ENCODE results near the gene ZFP36L1. TPM values are rescaled to one million over a fixed set of nuclear protein-coding genes. Genes with fewer than 3 reads are reported as not detected.
A peak's percentile ranks its signal among the peaks of the same experiment; 100 is the strongest.

ZFP36L1 gene
- total RNA-seq, 5 donors from 2014 or later (not counting 1 experiment from before 2014, with no cell fraction given), result 123 to 253 (median 233) TPM

GRCh38 chr14:68780358-68781160 is 12.3 kb downstream of the ZFP36L1 start:
- POLR2A ChIA-PET, result interaction anchor here (0.5 to 2.9 kb wide), 9 partner anchors 8 to 993 kb away, joined by 3 to 16 read pairs (median 4); partner anchors contain the start of gene ZFP36L1 (in 1 of the 2)
- Mint-ChIP-seq H3K36me3 (peaks cover 3% of the 10 kb centered on the region), H3K27me3 (no peaks in the 10 kb centered on the region), H3K4me3 (peak overlapping the region; percentile 70 to 80 (median 76)), H3K4me1 (peaks cover 87 to 92% (median 89%) of the 10 kb centered on the region in 3 donors), H3K27ac (peak overlapping the region; percentile 92 to 99), H3K9me3 (peaks cover 2 to 3% (median 3%) of the 10 kb centered on the region in 3 donors)
- ATAC-seq (replicated peaks in 1 of 4) (peak; percentile 14 to 36 (median 34)), DNase-seq (peak in 11 of 35 experiments; percentile 14 to 61 (median 39))
- CTCF ChIA-PET, result interaction anchor here (0.6 to 2.7 kb wide), 12 partner anchors 7 to 835 kb away, joined by 3 to 23 read pairs (median 4); partner anchors contain the start of gene ZFP36L1 (in 1 of the 2)
- Histone ChIP-seq H3K4me3 (ENCODE audit: control insufficient read depth in 1 of 2, extremely low read depth in 1 of 2, low read length in 1 of 2) (peak overlapping the region; percentile 34 to 73), H3K36me3 (ENCODE audit: control insufficient read depth in 2 of 2, extremely low read depth in 1 of 2, insufficient read depth in 1 of 2, low read length in 1 of 2) (no peaks in the 10 kb centered on the region), H3K4me1 (ENCODE audit: control insufficient read depth in 1 of 2, extremely low read depth in 1 of 2, insufficient read depth in 2 of 2, low read length in 2 of 2) (peaks cover 39 to 64% of the 10 kb centered on the region in 2 experiments), H3K27me3 (replicated peaks in 1 of 2; ENCODE audit: control insufficient read depth in 2 of 2, extremely low read depth in 1 of 2, insufficient read depth in 2 of 2, low read length in 1 of 2) (no peaks in the 10 kb centered on the region), H3K9me3 (no peaks in the 10 kb centered on the region), H3K27ac (ENCODE audit: low read length) (peak overlapping the region; percentile 71)
- WGBS (ENCODE audit: insufficient coverage), result 0% methylated on average over 2 of the region's 7 CpGs

- Histone ChIP-seq H3K27ac (ENCODE audit: low read length) (peak overlapping the region; percentile 71), H3K9me3 (no peaks in the 10 kb centered on the region), H3K27me3 (replicated peaks in 1 of 2; ENCODE audit: control insufficient read depth in 2 of 2, extremely low read depth in 1 of 2, insufficient read depth in 2 of 2, low read length in 1 of 2) (no peaks in the 10 kb centered on the region), H3K4me1 (ENCODE audit: control insufficient read depth in 1 of 2, extremely low read depth in 1 of 2, insufficient read depth in 2 of 2, low read length in 2 of 2) (peaks cover 32 to 64% of the 10 kb centered on the region in 2 experiments), H3K4me3 (ENCODE audit: control insufficient read depth in 1 of 2, extremely low read depth in 1 of 2, low read length in 1 of 2) (peak overlapping the region; percentile 34 to 73), H3K36me3 (ENCODE audit: control insufficient read depth in 2 of 2, extremely low read depth in 1 of 2, insufficient read depth in 1 of 2, low read length in 1 of 2) (no peaks in the 10 kb centered on the region)
- Mint-ChIP-seq H3K36me3 (peaks cover 5% of the 10 kb centered on the region), H3K27me3 (no peaks in the 10 kb centered on the region), H3K4me1 (peaks cover 87 to 90% (median 88%) of the 10 kb centered on the region in 3 donors), H3K27ac (peak overlapping the region; percentile 92 to 99), H3K4me3 (peak overlapping the region; percentile 70 to 80 (median 76)), H3K9me3 (peaks cover 2 to 7% (median 4%) of the 10 kb centered on the region in 3 donors)
- WGBS (ENCODE audit: insufficient coverage), result 0% methylated on average over 1 of the region's 9 CpGs
- DNase-seq, result peak in 31 of 35 experiments; percentile 29 to 84 (median 53)
- ATAC-seq (replicated peaks in 1 of 4), result peak; percentile 57 to 62 (median 58)
- CTCF ChIA-PET, result interaction anchor here (0.6 to 2.7 kb wide), 11 partner anchors 8 to 835 kb away, joined by 3 to 23 read pairs (median 4); partner anchors contain the start of gene ZFP36L1 (in 1 of the 2)
- POLR2A ChIA-PET, result interaction anchor here (0.6 to 2.9 kb wide), 9 partner anchors 10 to 994 kb away, joined by 3 to 16 read pairs (median 4); partner anchors contain the start of gene ZFP36L1 (in 1 of the 2)
Observed at GRCh38 chr14:68779761-68780323, 13.0 kb downstream of the ZFP36L1 start.

DNA sequence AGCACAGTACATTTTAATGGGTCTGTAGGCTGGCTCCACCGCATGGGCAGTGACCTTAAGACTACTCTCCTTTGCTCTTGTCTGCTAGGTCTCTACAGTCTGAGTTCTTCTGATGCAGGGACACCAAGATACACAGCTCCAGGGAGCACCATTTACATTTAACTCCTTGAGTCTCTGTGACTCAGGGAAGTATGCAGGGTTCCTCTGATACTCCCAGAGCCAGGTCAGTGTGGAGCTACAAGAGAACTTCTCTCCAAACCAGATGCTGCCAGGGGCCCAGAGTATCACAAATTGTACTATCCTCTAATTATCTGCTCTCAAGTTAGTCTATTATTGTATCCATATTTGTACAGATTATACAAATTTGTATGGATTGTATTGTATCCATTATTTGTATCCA is 15.2 kb downstream of the ZFP36L1 start:
- ATAC-seq (replicated peaks in 1 of 4), result no peak

GRCh38 chr14:68775614-68776126 is 17.2 kb downstream of the ZFP36L1 start:
- ATAC-seq (replicated peaks in 1 of 4), result no peak
- Histone ChIP-seq H3K4me1 (ENCODE audit: control insufficient read depth in 1 of 2, extremely low read depth in 1 of 2, insufficient read depth in 2 of 2, low read length in 2 of 2) (peaks cover 41 to 57% of the 10 kb centered on the region in 2 experiments), H3K4me3 (ENCODE audit: control insufficient read depth in 1 of 2, extremely low read depth in 1 of 2, low read length in 1 of 2) (no peak overlapping the region), H3K9me3 (no peaks in the 10 kb centered on the region), H3K36me3 (ENCODE audit: control insufficient read depth in 2 of 2, extremely low read depth in 1 of 2, insufficient read depth in 1 of 2, low read length in 1 of 2) (no peaks in the 10 kb centered on the region), H3K27ac (ENCODE audit: low read length) (no peak overlapping the region), H3K27me3 (replicated peaks in 1 of 2; ENCODE audit: control insufficient read depth in 2 of 2, extremely low read depth in 1 of 2, insufficient read depth in 2 of 2, low read length in 1 of 2) (no peaks in the 10 kb centered on the region)
- no peak for DNase-seq
- 96% methylated on average over 4 of the region's 6 CpGs for WGBS (ENCODE audit: insufficient coverage)
- H3K9me3 Mint-ChIP-seq, result peaks cover 2 to 8% (median 4%) of the 10 kb centered on the region in 3 donors
- H3K4me3 Mint-ChIP-seq, result no peak overlapping the region
- peak overlapping the region in 1 of 2 donors; percentile 34 for H3K27ac Mint-ChIP-seq
- ChIA-PET CTCF (interaction anchor here (0.6 to 1.2 kb wide), 2 partner anchors 13 kb away, joined by 4 to 5 read pairs; no protein-coding TSS in a partner anchor), POLR2A (interaction anchor here in 1 of 2 donors (0.6 kb wide), 1 partner anchor 613 kb away, joined by 3 read pairs; no protein-coding TSS in a partner anchor)
- H3K27me3 Mint-ChIP-seq, result no peaks in the 10 kb centered on the region
- peaks cover 76 to 85% (median 84%) of the 10 kb centered on the region in 3 donors for H3K4me1 Mint-ChIP-seq
- H3K36me3 Mint-ChIP-seq, result peaks cover 7% of the 10 kb centered on the region

More for the DNA sequence above, 15.2 kb downstream of the ZFP36L1 start:
- H3K27ac Mint-ChIP-seq, result peak overlapping the region; percentile 92 to 99
- Histone ChIP-seq H3K36me3 (ENCODE audit: control insufficient read depth in 2 of 2, extremely low read depth in 1 of 2, insufficient read depth in 1 of 2, low read length in 1 of 2) (no peaks in the 10 kb centered on the region), H3K27me3 (replicated peaks in 1 of 2; ENCODE audit: control insufficient read depth in 2 of 2, extremely low read depth in 1 of 2, insufficient read depth in 2 of 2, low read length in 1 of 2) (no peaks in the 10 kb centered on the region), H3K9me3 (no peaks in the 10 kb centered on the region), H3K4me3 (ENCODE audit: control insufficient read depth in 1 of 2, extremely low read depth in 1 of 2, low read length in 1 of 2) (no peak overlapping the region), H3K4me1 (ENCODE audit: control insufficient read depth in 1 of 2, extremely low read depth in 1 of 2, insufficient read depth in 2 of 2, low read length in 2 of 2) (peaks cover 42 to 57% of the 10 kb centered on the region in 2 experiments), H3K27ac (ENCODE audit: low read length) (peak overlapping the region; percentile 71)
- H3K27me3 Mint-ChIP-seq, result no peaks in the 10 kb centered on the region
- peaks cover 2 to 8% (median 4%) of the 10 kb centered on the region in 3 donors for H3K9me3 Mint-ChIP-seq
- WGBS (ENCODE audit: insufficient coverage), result 100% methylated on average over 1 of the region's 1 CpG
- no peak for DNase-seq
- CTCF ChIA-PET, result interaction anchor here in 1 of 2 donors (1.1 to 2.7 kb wide), 3 partner anchors 10 to 37 kb away, joined by 4 to 23 read pairs (median 9); partner anchors contain the start of gene ZFP36L1
- POLR2A ChIA-PET, result interaction anchor here in 1 of 2 donors (0.8 kb wide), 1 partner anchor 12 kb away, joined by 4 read pairs; no protein-coding TSS in a partner anchor
- peaks cover 80 to 86% (median 86%) of the 10 kb centered on the region in 3 donors for H3K4me1 Mint-ChIP-seq
- peaks cover 7% of the 10 kb centered on the region for H3K36me3 Mint-ChIP-seq
- no peak overlapping the region for H3K4me3 Mint-ChIP-seq

DNA sequence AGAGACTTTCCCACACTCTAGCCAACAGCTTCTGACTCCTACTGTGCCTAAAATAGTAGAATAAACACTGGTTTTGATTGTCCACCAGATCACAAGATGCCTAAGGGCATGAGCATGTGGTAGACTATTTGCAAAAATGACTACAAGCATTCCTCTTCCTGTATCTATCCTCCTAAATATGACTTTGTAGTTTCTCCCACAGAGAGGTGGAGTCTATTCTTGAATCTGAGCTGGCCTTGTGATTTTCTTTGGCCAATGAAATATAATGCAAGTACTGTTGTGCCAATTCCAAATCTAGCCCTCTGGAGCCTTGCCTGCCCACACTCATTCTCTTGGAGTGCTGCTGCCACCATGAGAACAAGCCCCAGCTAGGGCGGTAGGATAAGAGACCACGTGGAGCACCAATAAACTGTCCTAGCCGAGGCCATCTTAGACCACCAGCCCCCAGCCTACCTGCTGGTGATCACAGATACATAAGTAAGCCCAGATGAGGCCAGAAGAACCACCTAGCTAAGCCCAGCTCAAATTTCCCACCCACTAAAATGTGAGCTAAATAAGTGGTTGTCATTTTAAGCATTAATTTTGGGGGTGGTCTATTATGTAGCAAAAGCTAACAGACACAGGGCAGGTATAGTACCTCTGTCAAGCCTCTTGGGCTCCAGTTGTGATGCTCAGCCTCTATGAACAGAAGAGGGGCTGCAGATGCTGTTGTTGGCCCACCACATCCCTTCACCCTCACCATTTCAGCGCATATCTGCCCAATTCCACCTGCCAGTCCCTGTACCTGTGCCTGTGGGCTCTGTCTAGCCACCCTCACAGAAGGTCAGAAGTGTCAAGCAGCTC is 17.9 kb downstream of the ZFP36L1 start:
- POLR2A ChIA-PET, result interaction anchor here in 1 of 2 donors (0.6 to 0.8 kb wide), 2 partner anchors 9 to 614 kb away, joined by 3 to 5 read pairs; no protein-coding TSS in a partner anchor
- 100% methylated on average over 1 of the region's 4 CpGs for WGBS (ENCODE audit: insufficient coverage)
- no peak for ATAC-seq (replicated peaks in 1 of 4)

More for the DNA sequence above, 17.9 kb downstream of the ZFP36L1 start:
- H3K27me3 ChIP-seq (replicated peaks in 1 of 2; ENCODE audit: control insufficient read depth in 2 of 2, extremely low read depth in 1 of 2, insufficient read depth in 2 of 2, low read length in 1 of 2), result no peaks in the 10 kb centered on the region
- H3K4me1 Mint-ChIP-seq, result peaks cover 76 to 85% (median 84%) of the 10 kb centered on the region in 3 donors
- peak overlapping the region; percentile 36 to 53 for H3K27ac Mint-ChIP-seq
- no peaks in the 10 kb centered on the region for H3K9me3 ChIP-seq
- peaks cover 7% of the 10 kb centered on the region for H3K36me3 Mint-ChIP-seq
- H3K36me3 ChIP-seq (ENCODE audit: control insufficient read depth in 2 of 2, extremely low read depth in 1 of 2, insufficient read depth in 1 of 2, low read length in 1 of 2), result no peaks in the 10 kb centered on the region
- H3K27me3 Mint-ChIP-seq, result no peaks in the 10 kb centered on the region
- no peak overlapping the region for H3K4me3 ChIP-seq (ENCODE audit: control insufficient read depth in 1 of 2, extremely low read depth in 1 of 2, low read length in 1 of 2)
- H3K27ac ChIP-seq (ENCODE audit: low read length), result no peak overlapping the region
- H3K4me3 Mint-ChIP-seq, result no peak overlapping the region
- CTCF ChIA-PET, result interaction anchor here (0.5 to 1.2 kb wide), 3 partner anchors 13 to 1092 kb away, joined by 3 to 5 read pairs (median 4); no protein-coding TSS in a partner anchor
- H3K9me3 Mint-ChIP-seq, result peaks cover 2 to 8% (median 4%) of the 10 kb centered on the region in 3 donors
- DNase-seq, result no peak
- H3K4me1 ChIP-seq (ENCODE audit: control insufficient read depth in 1 of 2, extremely low read depth in 1 of 2, insufficient read depth in 2 of 2, low read length in 2 of 2), result peaks cover 37 to 55% of the 10 kb centered on the region in 2 experiments
